DOHH2 (cell line): ENCODE results near the gene MOSPD2.
A peak's percentile ranks its signal among the peaks of the same experiment; 100 is the strongest.

Source experiments
- H3F3A ChIP-seq: fragments of 200-600 bp; sonication (generic), shearing (Covaris generic); 2 replicates; pipeline ENCODE4 v1.6.0; 2016; ENCODE audit warnings: antibody characterized with exemption, mild to moderate bottlenecking; ENCODE audit not compliant: control insufficient read depth, insufficient read depth
- H3K27ac ChIP-seq: fragments of 200-600 bp; sonication (generic); 2 replicates; pipeline ENCODE4 v1.5.1; 2014; ENCODE audit warnings: low read depth, mild to moderate bottlenecking, low read length, moderate library complexity
- H3K27me3 ChIP-seq: fragments of 200-600 bp; sonication (generic); 2 replicates; pipeline ENCODE4 v1.6.1; 2014; ENCODE audit warnings: mild to moderate bottlenecking, low read length, mixed read lengths; ENCODE audit not compliant: control insufficient read depth
- H3K36me3 ChIP-seq: fragments of 200-600 bp; sonication (generic); 2 replicates; pipeline ENCODE4 v1.6.1; 2014; ENCODE audit warnings: mild to moderate bottlenecking, low read length, moderate library complexity, mixed read lengths; ENCODE audit not compliant: control insufficient read depth
- H3K4me1 ChIP-seq: fragments of 200-600 bp; sonication (generic); 2 replicates; pipeline ENCODE4 v1.6.1; 2014; ENCODE audit warnings: mild to moderate bottlenecking, low read length, mixed read lengths; ENCODE audit not compliant: control insufficient read depth
- H3K4me2 ChIP-seq: fragments of 200-600 bp; sonication (generic); 2 replicates; pipeline ENCODE4 v1.6.0; 2014; ENCODE audit warnings: mild to moderate bottlenecking, low read length, moderate library complexity
- H3K4me3 ChIP-seq: fragments of 200-600 bp; sonication (generic); 2 replicates; pipeline ENCODE4 v1.5.1; 2014; ENCODE audit warnings: mild to moderate bottlenecking, low read length, mixed read lengths
- H3K79me2 ChIP-seq: fragments of 200-600 bp; sonication (generic); 2 replicates; pipeline ENCODE4 v1.6.1; 2014; ENCODE audit warnings: mild to moderate bottlenecking, low read length, mixed read lengths; ENCODE audit not compliant: control insufficient read depth
- H3K9me2 ChIP-seq: fragments of 200-600 bp; sonication (generic); replicated peaks from 2 replicates; pipeline ENCODE4 v1.6.1; 2014; ENCODE audit warnings: mild to moderate bottlenecking, low read length, mixed read lengths; ENCODE audit not compliant: control insufficient read depth
- H3K9me3 ChIP-seq: fragments of 200-600 bp; sonication (generic); 2 replicates; pipeline ENCODE4 v1.6.1; 2014; ENCODE audit warnings: antibody characterized with exemption, low read length, mixed read lengths; ENCODE audit not compliant: control insufficient read depth, insufficient read depth
- H4K20me1 ChIP-seq: fragments of 200-600 bp; sonication (generic); 2 replicates; pipeline ENCODE4 v1.6.0; 2014; ENCODE audit warnings: low read depth, mild to moderate bottlenecking, antibody characterized with exemption, low read length, moderate library complexity; ENCODE audit not compliant: control insufficient read depth, insufficient read depth
- CTCF ChIP-seq: fragments of 200-600 bp; sonication (generic); IDR thresholded peaks from one replicate; pipeline ENCODE4 v1.5.1; 2014; ENCODE audit warnings: antibody characterized with exemption, mild to moderate bottlenecking, low read depth, low read length; ENCODE audit not compliant: poor library complexity, severe bottlenecking
- EZH2phosphoT487 ChIP-seq: fragments of 200-600 bp; sonication (generic); IDR thresholded peaks from 2 replicates; pipeline ENCODE4 v1.6.1; 2017; ENCODE audit warnings: borderline replicate concordance, mild to moderate bottlenecking, antibody characterized with exemption, low read length, moderate library complexity, mixed read lengths

The MOSPD2 gene

GRCh38 chrX:14872355-14872754 lies 866 bp upstream of the MOSPD2 start:
- H3K4me3 ChIP-seq: peak overlapping the region; percentile 86
- H3K27ac ChIP-seq: peak overlapping the region; percentile 49
- H3K9me2 ChIP-seq: no peaks in the 10 kb centered on the region
- peaks cover 35% of the 10 kb centered on the region for H3K36me3 ChIP-seq
- H4K20me1 ChIP-seq: no peaks in the 10 kb centered on the region
- H3K4me1 ChIP-seq: peaks cover 26% of the 10 kb centered on the region
- no peaks in the 10 kb centered on the region for H3K27me3 ChIP-seq
- no peak for TF ChIP-seq CTCF
- TF ChIP-seq EZH2phosphoT487: no peak
- no peaks in the 10 kb centered on the region for H3F3A ChIP-seq
- peaks cover 73% of the 10 kb centered on the region for H3K79me2 ChIP-seq
- peak overlapping the region; percentile 60 for H3K4me2 ChIP-seq
- H3K9me3 ChIP-seq: no peaks in the 10 kb centered on the region

GRCh38 chrX:14873676-14874049 lies 442 bp downstream of the MOSPD2 start:
- no peaks in the 10 kb centered on the region for H3K9me2 ChIP-seq
- peak overlapping the region; percentile 80 for H3K4me2 ChIP-seq
- H3K36me3 ChIP-seq: peaks cover 22% of the 10 kb centered on the region
- peaks cover 60% of the 10 kb centered on the region for H3K79me2 ChIP-seq
- H4K20me1 ChIP-seq: no peaks in the 10 kb centered on the region
- peak overlapping the region; percentile 26; the same call in 1 of the 2 replicates for H3K27ac ChIP-seq
- no peaks in the 10 kb centered on the region for H3K27me3 ChIP-seq
- H3F3A ChIP-seq: no peaks in the 10 kb centered on the region
- H3K9me3 ChIP-seq: no peaks in the 10 kb centered on the region
- H3K4me3 ChIP-seq: peak overlapping the region; percentile 86
- H3K4me1 ChIP-seq: peaks cover 26% of the 10 kb centered on the region
- no peak for TF ChIP-seq CTCF

GRCh38 chrX:14875624-14876023 lies 2.4 kb downstream of the MOSPD2 start:
- TF ChIP-seq CTCF: no peak
- TF ChIP-seq EZH2phosphoT487: no peak
- Histone ChIP-seq H3K36me3 (peaks cover 10% of the 10 kb centered on the region), H3K79me2 (peaks cover 44% of the 10 kb centered on the region)

GRCh38 chrX:14883826-14884225 lies 10.6 kb downstream of the MOSPD2 start:
- TF ChIP-seq CTCF (no peak), EZH2phosphoT487 (no peak)
- H3K4me2 ChIP-seq: no peak overlapping the region
- no peaks in the 10 kb centered on the region for H3K36me3 ChIP-seq
- no peaks in the 10 kb centered on the region for H3K9me3 ChIP-seq
- no peak overlapping the region for H3K27ac ChIP-seq
- peaks cover 4% of the 10 kb centered on the region; the same call in 1 of the 2 replicates for H3K79me2 ChIP-seq
- H3K4me1 ChIP-seq: no peaks in the 10 kb centered on the region
- no peaks in the 10 kb centered on the region for H3K27me3 ChIP-seq
- H4K20me1 ChIP-seq: no peaks in the 10 kb centered on the region
- H3K9me2 ChIP-seq: no peaks in the 10 kb centered on the region
- H3K4me3 ChIP-seq: no peak overlapping the region
- no peaks in the 10 kb centered on the region for H3F3A ChIP-seq

More at GRCh38 chrX:14875624-14876023, 2.4 kb downstream of the MOSPD2 start:
- Histone ChIP-seq H3K4me3 (no peak overlapping the region), H3K4me2 (no peak overlapping the region), H3K4me1 (peaks cover 25% of the 10 kb centered on the region), H4K20me1 (no peaks in the 10 kb centered on the region), H3K9me3 (no peaks in the 10 kb centered on the region), H3K27me3 (no peaks in the 10 kb centered on the region), H3K9me2 (no peaks in the 10 kb centered on the region), H3K27ac (no peak overlapping the region), H3F3A (no peaks in the 10 kb centered on the region)
